Glutamatergic neuron (in vitro differentiated cells): Measurements from ENCODE around the gene FNDC11. TPM values are rescaled to one million over a fixed set of nuclear protein-coding genes. Genes with fewer than 3 reads are reported as not detected.

ENCODE experiments used
- DNase-seq: peaks from one replicate; pipeline ENCODE4 v3.0.0; 2022
- H3K27ac Mint-ChIP-seq: one replicate; pipeline ENCODE4 v1.8.0; 2020; ENCODE audit warnings: mild to moderate bottlenecking, mixed read lengths, inconsistent platforms; ENCODE audit not compliant: unreplicated experiment
- H3K27me3 Mint-ChIP-seq: one replicate; pipeline ENCODE4 v1.8.0; 2020; ENCODE audit warnings: mild to moderate bottlenecking, moderate library complexity, mixed read lengths, inconsistent platforms; ENCODE audit not compliant: unreplicated experiment
- H3K36me3 Mint-ChIP-seq: one replicate; pipeline ENCODE4 v1.8.0; 2020; ENCODE audit warnings: mild to moderate bottlenecking, mixed read lengths, inconsistent platforms; ENCODE audit not compliant: unreplicated experiment
- H3K4me1 Mint-ChIP-seq: one replicate; pipeline ENCODE4 v1.8.0; 2020; ENCODE audit warnings: mild to moderate bottlenecking, low read depth, mixed read lengths, inconsistent platforms; ENCODE audit not compliant: unreplicated experiment
- H3K4me3 Mint-ChIP-seq: one replicate; pipeline ENCODE4 v1.8.0; 2020; ENCODE audit warnings: mild to moderate bottlenecking, mixed read lengths, inconsistent platforms; ENCODE audit not compliant: unreplicated experiment
- H3K9me3 Mint-ChIP-seq: one replicate; pipeline ENCODE4 v1.8.0; 2020; ENCODE audit warnings: mild to moderate bottlenecking, moderate library complexity, mixed read lengths, inconsistent platforms; ENCODE audit not compliant: unreplicated experiment
- CTCF ChIP-seq: fragments of 200-600 bp; sonication (generic); IDR thresholded peaks from one replicate; pipeline ENCODE4 v1.5.0; 2021; ENCODE audit not compliant: partially characterized antibody, unreplicated experiment
- total RNA-seq: library from RNA; stranded (reverse); fragmentation: NEBNext Ultra II Directional; extraction: Animal tissue kit (Norgen Biotek cat#: 25700); gene quantifications from one replicate; pipeline ENCODE4 v1.2.1, GENCODE V29; 2021; ENCODE audit not compliant: unreplicated experiment

The FNDC11 gene
- total RNA-seq, 1 donor from 2014 or later, result 9.3 TPM

- H3K4me1 Mint-ChIP-seq, result peaks cover 12% of the 10 kb centered on the region
- H3K4me3 Mint-ChIP-seq, result no peak overlapping the region
- H3K27me3 Mint-ChIP-seq, result peaks cover 9% of the 10 kb centered on the region
- TF ChIP-seq CTCF, result no peak
- H3K36me3 Mint-ChIP-seq, result no peaks in the 10 kb centered on the region
- DNase-seq, result peak; percentile 15
- no peak overlapping the region for H3K27ac Mint-ChIP-seq
- H3K9me3 Mint-ChIP-seq, result peaks cover 4% of the 10 kb centered on the region
Observed at GRCh38 chr20:63529861-63530787, 23.8 kb upstream of the FNDC11 start.

GRCh38 chr20:63530788-63531160 is 23.2 kb upstream of the FNDC11 start:
- Mint-ChIP-seq H3K4me3 (no peak overlapping the region), H3K27ac (no peak overlapping the region), H3K9me3 (peaks cover 4% of the 10 kb centered on the region), H3K36me3 (no peaks in the 10 kb centered on the region), H3K4me1 (peaks cover 13% of the 10 kb centered on the region), H3K27me3 (peaks cover 9% of the 10 kb centered on the region)
- peak; percentile 19 for DNase-seq
- TF ChIP-seq CTCF, result no peak

GRCh38 chr20:63531686-63532448 is 22.1 kb upstream of the FNDC11 start:
- H3K4me3 Mint-ChIP-seq, result peak overlapping the region; percentile 21
- no peak for DNase-seq
- peaks cover 15% of the 10 kb centered on the region for H3K4me1 Mint-ChIP-seq
- peak overlapping the region; percentile 22 for H3K27ac Mint-ChIP-seq
- peaks cover 12% of the 10 kb centered on the region for H3K27me3 Mint-ChIP-seq
- no peaks in the 10 kb centered on the region for H3K36me3 Mint-ChIP-seq
- peaks cover 4% of the 10 kb centered on the region for H3K9me3 Mint-ChIP-seq
- TF ChIP-seq CTCF, result no peak

- H3K36me3 Mint-ChIP-seq, result no peaks in the 10 kb centered on the region
- H3K4me3 Mint-ChIP-seq, result no peak overlapping the region
- DNase-seq, result peak; percentile 25
- H3K4me1 Mint-ChIP-seq, result peaks cover 15% of the 10 kb centered on the region
- no peak for TF ChIP-seq CTCF
- H3K27ac Mint-ChIP-seq, result no peak overlapping the region
- peaks cover 10% of the 10 kb centered on the region for H3K27me3 Mint-ChIP-seq
- peaks cover 4% of the 10 kb centered on the region for H3K9me3 Mint-ChIP-seq
Observed at GRCh38 chr20:63532449-63532971, 21.4 kb upstream of the FNDC11 start.

GRCh38 chr20:63533388-63533787 is 20.6 kb upstream of the FNDC11 start:
- Mint-ChIP-seq H3K4me3 (no peak overlapping the region), H3K9me3 (peaks cover 4% of the 10 kb centered on the region), H3K4me1 (peaks cover 15% of the 10 kb centered on the region), H3K27ac (no peak overlapping the region), H3K27me3 (peaks cover 10% of the 10 kb centered on the region), H3K36me3 (no peaks in the 10 kb centered on the region)
- no peak for DNase-seq
- no peak for TF ChIP-seq CTCF
